GM10847 (cell line): Measurements from ENCODE around the gene CGB2.

Source experiments
- POLR2A ChIP-seq: IDR thresholded peaks from 2 replicates; pipeline ENCODE4 v1.6.1; 2011; ENCODE audit not compliant: insufficient read length; ENCODE audit errors: extremely low read depth

CGB2 gene

DNA sequence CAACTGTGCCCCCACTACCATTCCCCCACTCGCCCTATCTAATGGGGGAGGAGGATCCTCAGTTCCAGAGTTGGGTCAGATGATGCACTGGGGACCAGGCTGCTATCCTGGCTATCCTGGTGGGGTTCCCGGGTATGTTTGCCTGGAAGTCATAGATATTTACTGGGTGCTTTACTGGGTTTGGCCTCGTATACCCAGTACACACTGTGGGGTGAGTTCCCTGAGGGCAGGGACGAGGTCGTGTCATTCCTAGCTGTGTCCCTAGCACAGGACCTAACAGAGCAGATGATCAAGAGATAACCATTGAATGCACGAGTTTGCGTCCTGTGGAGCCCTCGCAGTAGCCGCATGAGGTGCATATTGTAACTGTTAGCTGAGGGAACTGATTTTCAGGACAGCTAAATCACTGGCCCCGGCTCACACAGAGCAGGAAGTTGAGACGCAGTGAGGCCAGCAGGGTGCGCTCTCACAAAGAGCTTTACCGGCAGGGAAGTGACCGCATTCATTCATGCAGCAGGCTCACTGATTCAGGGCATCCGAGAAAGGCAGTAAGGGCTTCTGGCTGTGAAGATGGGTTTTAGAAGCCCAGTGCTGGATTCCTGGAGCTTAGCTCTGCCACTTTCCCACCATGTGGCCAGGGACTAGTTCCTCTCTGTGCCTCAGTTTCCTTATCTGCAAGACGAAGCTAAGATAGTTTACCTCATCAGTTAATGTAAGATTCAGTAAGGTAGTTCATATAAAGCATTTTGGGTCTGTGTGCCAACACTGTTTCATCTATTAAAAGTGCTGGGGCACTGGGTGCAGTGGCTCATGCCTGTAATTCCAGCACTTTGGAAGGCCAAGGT lies 32.0 kb upstream of the CGB2 start:
- TF ChIP-seq POLR2A: no peak

DNA sequence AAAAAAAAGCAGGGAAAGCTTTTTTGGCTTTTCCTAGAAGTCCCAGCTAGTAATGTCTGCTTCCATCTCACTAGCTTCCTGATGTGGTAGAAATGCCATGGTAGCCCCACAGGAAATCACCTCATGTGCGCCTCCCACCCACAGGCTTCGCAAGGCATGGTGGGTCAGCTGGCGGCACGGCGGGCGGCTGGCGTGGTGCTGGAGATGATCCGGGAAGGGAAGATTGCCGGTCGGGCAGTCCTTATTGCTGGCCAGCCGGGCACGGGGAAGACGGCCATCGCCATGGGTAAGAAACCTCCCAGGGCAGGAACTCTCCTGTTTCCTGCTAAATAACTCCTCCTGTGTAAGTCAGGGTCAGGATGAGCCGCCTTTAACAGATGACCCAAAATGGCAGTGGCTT lies 27.6 kb upstream of the CGB2 start:
- no peak for TF ChIP-seq POLR2A

DNA sequence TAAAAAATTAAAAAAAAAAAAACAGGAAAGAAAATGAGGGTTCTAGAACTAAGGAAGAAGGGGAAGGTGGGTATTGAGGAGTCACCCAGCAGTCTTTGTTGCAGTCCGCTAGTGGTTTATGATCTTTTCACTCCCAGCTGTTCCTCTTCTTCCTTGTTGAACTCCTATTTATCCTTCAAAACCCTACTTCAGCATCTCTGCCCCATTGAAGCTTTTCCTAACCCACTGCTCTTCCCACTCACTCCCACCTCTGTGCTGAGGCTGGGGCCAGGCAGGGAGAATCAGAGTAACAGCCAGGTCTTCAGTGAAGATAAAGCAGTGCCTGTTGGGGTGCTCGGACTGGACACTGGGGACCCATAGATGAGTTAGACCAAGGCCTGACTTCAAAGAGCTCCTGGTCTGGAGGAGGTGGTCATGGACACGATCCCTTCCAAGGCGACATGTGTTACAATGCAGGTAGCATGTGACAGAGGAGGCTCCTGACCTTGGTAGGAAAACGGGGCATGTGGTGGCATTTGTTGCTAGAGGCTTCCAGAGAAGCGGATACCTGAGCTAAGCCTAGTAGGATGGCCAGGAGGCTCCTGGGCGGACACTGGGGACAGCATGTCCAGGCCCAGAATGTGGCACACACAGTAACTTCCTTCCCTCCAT lies 26.6 kb upstream of the CGB2 start:
- TF ChIP-seq POLR2A: no peak

DNA sequence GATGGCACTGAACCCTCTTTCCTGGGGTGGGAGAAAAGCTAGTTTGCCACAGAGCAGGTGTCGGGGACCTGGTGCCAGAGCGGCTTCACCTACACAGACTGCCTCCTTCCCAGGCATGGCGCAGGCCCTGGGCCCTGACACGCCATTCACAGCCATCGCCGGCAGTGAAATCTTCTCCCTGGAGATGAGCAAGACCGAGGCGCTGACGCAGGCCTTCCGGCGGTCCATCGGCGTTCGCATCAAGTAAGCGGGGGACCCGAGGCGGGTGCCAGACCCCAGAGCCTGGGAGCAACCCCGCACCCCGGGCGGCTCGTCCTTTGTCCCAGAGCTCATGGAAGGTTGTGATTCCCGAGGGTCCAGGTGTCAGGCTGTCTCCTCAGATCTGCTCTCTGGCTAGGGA lies 24.8 kb upstream of the CGB2 start:
- TF ChIP-seq POLR2A: no peak

DNA sequence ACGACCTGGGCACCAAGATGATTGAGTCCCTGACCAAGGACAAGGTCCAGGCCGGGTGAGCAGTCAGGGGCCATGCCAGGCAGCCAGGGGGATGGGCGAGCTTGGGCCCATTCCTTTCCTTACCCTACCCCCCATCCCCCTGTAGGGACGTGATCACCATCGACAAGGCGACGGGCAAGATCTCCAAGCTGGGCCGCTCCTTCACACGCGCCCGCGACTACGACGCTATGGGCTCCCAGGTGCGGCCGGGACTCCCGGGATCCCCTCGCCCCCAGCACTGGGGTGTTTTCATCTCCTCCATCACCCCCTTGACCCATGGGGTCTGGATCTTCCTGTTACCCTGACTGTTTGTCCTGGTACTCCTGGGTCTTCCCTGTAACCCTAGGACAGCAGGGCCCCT lies 21.9 kb upstream of the CGB2 start:
- TF ChIP-seq POLR2A: no peak

DNA sequence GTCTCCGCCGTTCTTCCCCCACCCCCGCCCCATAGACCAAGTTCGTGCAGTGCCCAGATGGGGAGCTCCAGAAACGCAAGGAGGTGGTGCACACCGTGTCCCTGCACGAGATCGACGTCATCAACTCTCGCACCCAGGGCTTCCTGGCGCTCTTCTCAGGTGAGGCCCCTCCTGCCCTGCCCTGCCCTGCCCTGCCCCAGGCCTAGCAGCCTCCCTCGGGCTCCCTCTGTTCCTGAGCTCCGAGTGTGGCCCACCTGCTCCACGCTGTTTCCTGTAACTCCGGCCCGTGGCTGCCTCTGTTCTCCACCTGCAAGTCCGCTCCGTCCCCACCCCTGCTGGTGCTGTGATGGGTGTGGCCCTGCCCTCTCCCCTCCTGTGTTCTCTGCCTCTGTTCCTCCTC lies 21.2 kb upstream of the CGB2 start:
- TF ChIP-seq POLR2A: no peak

DNA sequence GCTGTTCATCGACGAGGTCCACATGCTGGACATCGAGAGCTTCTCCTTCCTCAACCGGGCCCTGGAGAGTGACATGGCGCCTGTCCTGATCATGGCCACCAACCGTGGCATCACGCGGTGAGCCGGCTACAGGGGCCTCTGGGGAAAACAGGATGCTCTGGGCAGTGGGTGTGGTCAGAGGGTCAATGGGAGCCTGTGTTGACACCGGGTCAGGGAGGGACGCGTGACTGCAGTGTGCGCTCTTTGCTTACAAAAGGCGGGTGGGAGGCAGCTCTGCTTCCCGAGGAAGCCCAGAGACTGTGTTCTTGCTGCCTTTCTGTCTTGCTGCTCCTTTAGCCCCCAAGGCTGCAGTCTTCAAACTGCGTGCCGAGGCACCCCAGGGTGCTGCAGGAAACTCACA lies 20.5 kb upstream of the CGB2 start:
- no peak for TF ChIP-seq POLR2A

DNA sequence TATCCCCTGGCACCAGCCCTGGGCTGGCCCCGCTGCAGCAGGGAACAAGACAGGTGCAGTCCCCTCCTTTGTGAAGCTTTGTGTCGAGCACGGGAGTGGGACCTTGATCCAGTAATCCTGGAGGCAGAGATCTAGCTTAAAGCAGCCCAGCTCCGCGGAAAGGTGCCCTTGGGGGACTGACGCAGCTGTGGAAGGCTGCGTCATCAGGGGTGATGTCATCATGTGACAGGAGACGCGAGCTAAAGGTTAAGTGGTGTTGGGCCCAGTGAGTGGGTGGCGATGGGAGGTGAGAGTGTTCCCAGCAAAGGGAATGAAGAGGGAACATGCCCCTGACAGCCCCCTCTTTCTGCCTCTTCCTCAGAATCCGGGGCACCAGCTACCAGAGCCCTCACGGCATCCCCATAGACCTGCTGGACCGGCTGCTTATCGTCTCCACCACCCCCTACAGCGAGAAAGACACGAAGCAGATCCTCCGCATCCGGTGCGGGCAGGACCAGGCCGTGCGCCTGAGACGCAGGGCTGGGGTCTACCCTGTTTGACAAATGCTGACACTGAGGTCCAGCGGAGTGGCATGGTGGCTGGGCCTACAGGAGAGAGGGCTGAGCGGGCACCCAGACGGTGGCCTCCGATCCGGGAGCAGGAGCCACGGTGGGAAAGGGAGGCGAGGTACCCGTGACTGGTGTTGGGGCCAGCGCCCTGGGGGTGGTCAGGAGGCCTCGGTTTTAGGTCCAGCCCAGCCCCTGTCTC lies 17.4 kb upstream of the CGB2 start:
- no peak for TF ChIP-seq POLR2A

DNA sequence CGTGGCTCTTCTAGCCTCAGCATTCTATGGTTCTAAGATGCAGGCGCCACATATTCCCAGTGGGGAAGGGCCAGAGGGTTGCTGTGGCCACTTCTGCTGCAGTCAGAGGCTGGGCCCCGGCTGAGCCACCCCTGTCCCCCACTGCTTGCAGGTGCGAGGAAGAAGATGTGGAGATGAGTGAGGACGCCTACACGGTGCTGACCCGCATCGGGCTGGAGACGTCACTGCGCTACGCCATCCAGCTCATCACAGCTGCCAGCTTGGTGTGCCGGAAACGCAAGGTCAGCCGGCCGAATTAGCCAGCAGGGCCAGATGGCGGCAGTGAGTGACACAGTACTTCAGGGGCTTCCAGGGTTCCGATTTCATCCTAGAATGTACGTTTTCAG lies 16.8 kb upstream of the CGB2 start:
- no peak for TF ChIP-seq POLR2A

DNA sequence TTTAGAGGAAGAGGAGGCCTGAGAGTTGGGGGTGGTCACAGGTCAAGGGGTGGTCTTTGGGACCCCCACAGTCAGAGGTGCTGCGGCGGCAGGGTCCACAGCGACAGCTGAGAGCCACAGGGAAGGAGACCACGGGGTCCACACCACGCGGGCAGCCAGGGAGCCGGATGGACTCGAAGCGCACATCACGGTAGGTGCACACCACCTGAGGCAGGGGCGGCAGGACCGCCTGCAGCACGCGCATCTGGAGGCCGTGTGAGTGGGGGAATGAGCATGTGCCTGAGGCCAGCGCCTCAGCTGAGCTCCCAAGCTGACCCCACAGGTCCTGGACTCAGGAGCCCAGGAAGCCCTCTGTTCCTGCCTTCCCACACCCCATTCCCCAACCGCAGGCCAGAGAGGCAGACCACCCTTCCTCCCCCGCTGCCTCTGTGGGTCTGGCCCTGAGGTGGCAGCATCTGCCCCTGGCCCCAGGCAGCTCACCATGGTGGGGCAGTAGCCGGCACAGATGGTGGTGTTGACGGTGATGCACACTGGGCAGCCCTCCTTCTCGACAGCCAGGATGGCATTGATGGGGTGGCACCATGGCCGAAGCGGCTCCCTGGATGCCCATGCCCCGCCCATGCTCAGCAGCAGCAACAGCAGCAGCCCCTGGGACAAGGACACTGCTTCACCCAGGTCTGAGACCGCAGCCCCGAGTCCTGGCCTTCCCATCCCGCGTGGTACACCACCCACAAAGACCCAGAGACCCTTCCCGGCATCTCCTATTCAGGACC lies 15.4 kb upstream of the CGB2 start:
- no peak for TF ChIP-seq POLR2A

DNA sequence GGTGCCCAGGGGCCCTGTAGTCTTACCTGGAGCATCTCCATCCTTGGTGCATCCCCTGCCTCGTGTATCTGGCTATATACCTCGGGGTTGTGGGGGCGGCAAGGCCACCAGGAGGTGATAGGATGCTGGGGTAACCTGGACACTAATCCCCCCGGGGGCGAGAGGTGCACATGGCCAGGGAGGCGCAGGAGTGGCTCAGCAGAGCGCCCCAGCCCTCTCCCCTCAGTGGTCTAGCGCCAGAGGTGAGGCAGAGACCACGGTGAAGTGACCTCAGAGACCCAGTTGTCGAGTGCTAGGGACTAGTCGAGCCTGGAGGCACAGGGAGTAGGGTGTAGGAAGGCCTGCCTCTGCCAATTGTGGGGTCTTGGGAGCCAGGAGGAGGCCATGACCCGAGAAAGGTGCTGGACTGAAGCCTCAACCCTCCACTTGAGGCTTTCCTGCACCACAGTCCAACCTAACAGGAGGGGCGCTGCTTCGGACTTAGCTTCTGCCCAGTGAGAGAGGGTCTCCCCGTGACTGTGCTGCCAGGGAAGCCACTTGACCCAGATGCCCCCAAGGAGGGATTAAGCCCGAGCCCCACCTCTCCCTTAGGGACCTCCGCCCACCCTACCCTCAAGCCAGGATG lies 14.5 kb upstream of the CGB2 start, which contains the start of gene LHB:
Gene LHB, minus strand, starts transcription at position 51 of the 625 bp plus-strand sequence. Its CDS starts 10 bp downstream, at position 41.
- no peak for TF ChIP-seq POLR2A

DNA sequence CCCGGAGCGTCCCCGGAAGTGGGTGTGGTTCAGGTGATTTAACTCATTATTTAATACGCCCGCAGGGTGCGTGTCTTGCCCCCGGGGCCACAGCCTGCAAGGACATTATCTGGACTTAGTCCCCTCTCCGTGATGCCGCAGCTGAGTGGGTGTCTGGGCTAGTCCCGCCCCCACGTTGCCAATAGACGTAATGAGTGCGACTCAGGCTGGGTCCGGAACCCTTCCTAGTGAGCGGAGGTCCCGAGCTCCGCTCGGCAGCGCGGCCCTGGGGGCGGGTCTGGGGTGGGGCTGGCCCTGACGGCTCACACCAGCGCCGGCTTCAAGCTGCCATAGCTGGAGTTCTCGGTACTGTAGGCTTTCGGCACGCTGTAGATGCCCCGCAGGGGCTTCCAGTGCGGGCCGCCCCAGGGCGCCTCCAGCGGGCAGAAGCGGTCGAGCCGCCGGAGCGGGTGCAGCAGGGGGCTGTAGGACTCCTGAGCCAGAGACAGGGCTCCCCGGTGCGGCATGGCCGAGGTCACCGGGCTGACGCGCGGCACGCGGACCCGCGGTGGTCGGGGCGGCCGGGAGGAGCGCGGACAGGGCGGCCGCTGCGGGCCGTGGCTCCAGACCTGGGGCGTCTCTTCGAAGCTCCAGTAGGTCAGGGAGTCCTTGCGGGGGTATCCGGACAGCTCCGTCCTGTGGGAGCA lies 13.9 kb upstream of the CGB2 start:
- no peak for TF ChIP-seq POLR2A

DNA sequence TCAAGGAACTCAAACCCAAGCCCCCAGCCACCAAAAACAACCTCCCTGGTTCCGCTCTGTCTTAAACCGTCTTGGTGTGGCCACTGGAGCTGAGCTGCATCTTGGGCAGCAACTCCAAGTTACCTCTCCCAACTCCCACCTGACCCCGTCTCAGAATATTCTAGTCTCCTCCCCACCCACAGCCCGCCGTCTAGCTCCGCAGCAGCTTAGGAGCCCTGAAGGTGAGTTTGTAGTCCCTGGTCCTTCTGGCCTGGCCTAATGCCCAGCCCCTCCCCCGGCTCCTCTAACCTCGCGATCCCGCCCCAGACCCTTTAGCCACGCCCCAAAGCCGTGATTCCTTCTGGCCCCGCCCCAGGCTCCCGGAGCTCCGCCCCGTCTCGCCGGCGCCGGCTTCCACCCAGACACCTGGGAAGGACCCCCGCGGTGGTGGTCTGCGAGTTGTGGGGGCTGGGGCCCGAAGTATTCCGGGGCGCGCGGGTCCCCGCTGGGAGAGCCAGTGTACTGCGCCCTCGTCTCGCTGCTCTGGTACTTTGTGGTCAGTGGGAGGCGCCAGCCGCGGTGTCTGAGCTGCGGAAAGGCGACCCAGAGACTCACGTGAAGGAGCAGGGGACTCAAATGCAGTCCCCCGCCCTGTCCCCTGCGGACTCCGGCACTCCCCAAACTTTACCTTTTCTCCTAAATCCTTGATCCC lies 12.3 kb upstream of the CGB2 start:
- no peak for TF ChIP-seq POLR2A

DNA sequence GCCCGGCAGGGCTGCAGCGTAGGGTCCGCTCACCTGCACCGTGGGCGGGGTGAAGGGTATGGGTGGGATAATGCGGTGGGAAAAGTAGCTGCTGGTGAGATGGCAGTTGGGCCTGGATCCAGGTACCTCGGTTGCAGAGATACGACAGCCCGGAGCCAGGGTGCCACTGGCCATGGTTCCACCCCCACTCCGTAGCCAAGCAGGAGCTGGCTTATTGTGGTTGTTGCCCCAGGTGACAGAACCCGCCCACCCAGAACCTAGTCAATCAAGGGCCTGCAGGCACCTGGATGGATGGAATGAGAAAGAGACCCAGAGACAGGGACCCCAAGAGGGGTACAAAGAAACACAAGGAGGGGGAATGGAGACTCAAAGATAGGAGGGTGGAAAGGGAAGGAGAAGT lies 11.3 kb upstream of the CGB2 start:
- TF ChIP-seq POLR2A: no peak
